Naive thymus-derived CD4-positive, alpha-beta T cell (primary cell): Measurements from ENCODE around the gene BACE2. TPM values are rescaled to one million over a fixed set of nuclear protein-coding genes. Genes with fewer than 3 reads are reported as not detected.

Source experiments
- ATAC-seq: fragments of 150-1000 bp; cut with Tn5 transposase; 2 replicates; pipeline ENCODE4 v1.10.0; 2021; ENCODE audit warnings: mild to moderate bottlenecking, moderate library complexity
- CTCF ChIA-PET: fragments of 350-600 bp; sonication (Branson Sonifier 250); formaldehyde crosslinking; loops from one replicate; lab custom pipeline; 2021; ENCODE audit warnings: antibody characterized with exemption; lab: Charles Lee
- POLR2A ChIA-PET: fragments of 350-600 bp; sonication (Branson Sonifier 250); formaldehyde crosslinking; loops from one replicate; lab custom pipeline; 2021; ENCODE audit warnings: antibody characterized with exemption, inconsistent platforms; lab: Charles Lee
- DNase-seq, 9 donors: peaks; one replicate each; pipeline versions ENCODE4 v3.0.0 to v3.0.0-alpha.2; 2020 to 2022; ENCODE audit warnings: mixed read lengths in 1 of 9
- H3K27ac ChIP-seq: one replicate; pipeline ENCODE4 v1.7.0; 2013; ENCODE audit warnings: mild to moderate bottlenecking, low read depth, low read length, moderate library complexity
- H3K27me3 ChIP-seq, 2 donors: one replicate each; pipeline ENCODE4 v1.7.0; 2013; ENCODE audit warnings: low read length in 2 of 2, mild to moderate bottlenecking in 2 of 2, moderate library complexity in 2 of 2; ENCODE audit not compliant: control insufficient read depth in 2 of 2, insufficient read depth in 2 of 2
- H3K36me3 ChIP-seq, 3 experiments: 1 replicate in 2 of 3; 2 replicates in 1 of 3; pipeline ENCODE4 v1.7.0; 2013; ENCODE audit warnings: low read length in 3 of 3, mild to moderate bottlenecking in 3 of 3, moderate library complexity in 1 of 3; ENCODE audit not compliant: insufficient read depth in 3 of 3, control insufficient read depth in 2 of 3
- H3K4me1 ChIP-seq, 2 donors: one replicate each; pipeline ENCODE4 v1.7.0; 2013; ENCODE audit warnings: low read length in 2 of 2, mild to moderate bottlenecking in 2 of 2, moderate library complexity in 1 of 2; ENCODE audit not compliant: control insufficient read depth in 2 of 2, insufficient read depth in 2 of 2
- H3K4me3 ChIP-seq: 2 replicates; pipeline ENCODE4 v1.7.0; 2013; ENCODE audit warnings: mild to moderate bottlenecking, low read length
- H3K9me3 ChIP-seq, 3 experiments: 1 replicate in 2 of 3; 2 replicates in 1 of 3; pipeline ENCODE4 v1.7.0; 2013; ENCODE audit warnings: low read length in 3 of 3; ENCODE audit not compliant: control insufficient read depth in 2 of 3
- H3K27ac Mint-ChIP-seq, 9 donors: one replicate each; pipeline ENCODE4 v1.8.0; 2020 to 2022; ENCODE audit warnings: mixed read lengths in 9 of 9, mild to moderate bottlenecking in 8 of 9, moderate library complexity in 5 of 9, inconsistent platforms in 2 of 9
- H3K27me3 Mint-ChIP-seq, 5 donors: one replicate each; pipeline ENCODE4 v1.8.0; 2021 to 2022; ENCODE audit warnings: mixed read lengths in 5 of 5, mild to moderate bottlenecking in 1 of 5
- H3K36me3 Mint-ChIP-seq, 5 donors: one replicate each; pipeline ENCODE4 v1.8.0; 2020 to 2022; ENCODE audit warnings: mixed read lengths in 5 of 5, mild to moderate bottlenecking in 3 of 5, inconsistent platforms in 1 of 5
- H3K4me1 Mint-ChIP-seq, 7 donors: one replicate each; pipeline ENCODE4 v1.8.0; 2020 to 2022; ENCODE audit warnings: mixed read lengths in 7 of 7, mild to moderate bottlenecking in 3 of 7, inconsistent platforms in 1 of 7
- H3K4me3 Mint-ChIP-seq, 10 donors: one replicate each; pipeline ENCODE4 v1.8.0; 2020 to 2022; ENCODE audit warnings: mild to moderate bottlenecking in 10 of 10, mixed read lengths in 10 of 10, moderate library complexity in 6 of 10, inconsistent platforms in 2 of 10
- H3K9me3 Mint-ChIP-seq, 11 donors: one replicate each; pipeline ENCODE4 v1.8.0; 2020 to 2022; ENCODE audit warnings: mixed read lengths in 11 of 11, mild to moderate bottlenecking in 4 of 11, inconsistent platforms in 1 of 11, moderate library complexity in 1 of 11
- intact Hi-C, 2 donors: fragments of 100-400 bp; cut with micrococcal nuclease; formaldehyde crosslinking; loops; one replicate each; pipeline ENCODE4 v1.15.1; 2023
- polyA plus RNA-seq, 2 donors: library from polyadenylated mRNA; unstranded; fragments of 300-500 nt; fragmentation: Illumina TruSeq; gene quantifications; one replicate each; pipeline ENCODE4 v1.2.3, GENCODE V29; 2021
- total RNA-seq, 6 experiments: library from RNA in 5 of 6; stranded (reverse) in 5 of 6; gene quantifications; 1 replicate in 5 of 6; 2 replicates in 1 of 6; pipeline ENCODE4 v1.2.3 and lab custom pipeline; 2021 to 2026

BACE2 gene
- total and polyA plus RNA-seq, 7 experiments from 2014 or later, result 0.03 to 3.6 (median 1.1) TPM; not detected in 1

DNA sequence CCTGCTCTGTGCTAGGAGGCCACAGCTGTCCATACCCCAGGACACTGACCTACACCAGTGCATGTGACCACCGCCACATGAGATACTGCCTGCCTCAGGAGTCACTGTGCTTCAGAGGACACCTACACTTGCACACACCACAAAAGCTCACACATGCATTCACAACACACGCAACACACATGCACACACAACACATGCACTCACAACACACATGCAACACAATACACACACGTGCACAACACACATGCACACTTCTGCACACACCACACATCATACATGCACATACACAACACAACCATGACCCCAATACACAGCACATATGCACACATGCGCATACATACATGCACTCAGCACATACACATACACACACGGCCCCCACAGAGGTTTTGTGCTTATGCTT is 28.7 kb upstream of the BACE2 start:
- POLR2A ChIA-PET, result no interaction called here
- no peaks in the 10 kb centered on the region for H3K36me3 Mint-ChIP-seq
- DNase-seq, result no peak
- Histone ChIP-seq H3K27ac (no peak overlapping the region), H3K4me3 (no peak overlapping the region), H3K27me3 (no peaks in the 10 kb centered on the region), H3K9me3 (no peaks in the 10 kb centered on the region), H3K36me3 (no peaks in the 10 kb centered on the region), H3K4me1 (no peaks in the 10 kb centered on the region)
- CTCF ChIA-PET, result no interaction called here
- no peak overlapping the region for H3K4me3 Mint-ChIP-seq
- peaks cover 0 to 32% (median 19%) of the 10 kb centered on the region in 5 donors for H3K27me3 Mint-ChIP-seq
- intact Hi-C loops, result no loop called here
- no peaks in the 10 kb centered on the region for H3K4me1 Mint-ChIP-seq
- no peak for ATAC-seq
- H3K9me3 Mint-ChIP-seq, result no peaks in the 10 kb centered on the region
- no peak overlapping the region for H3K27ac Mint-ChIP-seq

DNA sequence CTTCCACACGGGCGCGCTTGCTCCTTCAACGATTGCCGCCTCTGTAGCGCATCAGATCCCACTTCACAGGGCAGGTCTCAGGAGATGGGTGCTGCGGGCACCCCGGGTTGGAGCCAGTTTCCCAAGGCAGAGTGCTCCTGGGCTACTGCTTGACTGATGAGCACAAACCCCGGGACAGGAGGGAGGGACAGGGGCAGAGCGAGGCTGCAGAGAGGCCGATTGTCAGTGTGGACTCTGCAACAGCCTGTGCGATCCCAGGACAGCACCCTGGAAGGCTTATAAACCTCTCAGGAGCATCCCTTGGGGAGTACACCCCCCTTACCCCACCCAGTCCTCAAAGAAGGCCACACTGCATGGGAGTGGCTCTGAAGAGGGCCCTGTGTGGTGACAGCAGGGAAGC is 28.0 kb upstream of the BACE2 start:
- peaks cover 0 to 31% (median 19%) of the 10 kb centered on the region in 5 donors for H3K27me3 Mint-ChIP-seq
- CTCF ChIA-PET, result no interaction called here
- intact Hi-C loops, result no loop called here
- Histone ChIP-seq H3K36me3 (no peaks in the 10 kb centered on the region), H3K27ac (no peak overlapping the region), H3K27me3 (no peaks in the 10 kb centered on the region), H3K4me3 (no peak overlapping the region), H3K9me3 (no peaks in the 10 kb centered on the region), H3K4me1 (no peaks in the 10 kb centered on the region)
- H3K36me3 Mint-ChIP-seq, result no peaks in the 10 kb centered on the region
- DNase-seq, result no peak
- H3K4me3 Mint-ChIP-seq, result no peak overlapping the region
- ATAC-seq, result no peak
- H3K4me1 Mint-ChIP-seq, result no peaks in the 10 kb centered on the region
- POLR2A ChIA-PET, result no interaction called here
- no peaks in the 10 kb centered on the region for H3K9me3 Mint-ChIP-seq
- H3K27ac Mint-ChIP-seq, result no peak overlapping the region

DNA sequence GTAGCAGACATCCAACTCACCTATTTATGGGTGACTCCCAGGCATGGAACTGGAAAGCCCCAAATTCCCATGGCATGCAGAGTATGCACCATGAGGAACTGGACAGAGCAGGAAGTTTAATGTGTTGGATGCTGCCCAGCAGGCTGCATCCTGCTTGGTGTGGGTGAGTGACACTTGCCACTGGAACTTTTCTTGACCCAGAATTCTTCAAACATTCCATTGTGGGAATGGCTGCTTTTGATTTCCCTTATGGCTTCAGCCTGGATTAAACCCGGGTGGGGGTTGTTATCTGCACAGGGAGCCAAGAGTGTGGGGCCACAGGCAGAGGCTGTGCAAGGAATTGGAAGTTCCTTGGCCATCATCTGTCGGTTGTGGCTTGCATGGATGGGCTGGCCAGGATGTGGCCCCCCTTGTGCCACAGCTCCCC is 26.9 kb upstream of the BACE2 start:
- Mint-ChIP-seq H3K9me3 (no peaks in the 10 kb centered on the region), H3K4me3 (no peak overlapping the region), H3K36me3 (no peaks in the 10 kb centered on the region), H3K27ac (no peak overlapping the region), H3K4me1 (no peaks in the 10 kb centered on the region), H3K27me3 (peaks cover 0 to 31% (median 16%) of the 10 kb centered on the region in 5 donors)
- Histone ChIP-seq H3K4me3 (no peak overlapping the region), H3K36me3 (no peaks in the 10 kb centered on the region), H3K9me3 (no peaks in the 10 kb centered on the region), H3K4me1 (no peaks in the 10 kb centered on the region), H3K27ac (no peak overlapping the region), H3K27me3 (no peaks in the 10 kb centered on the region)
- intact Hi-C loops, result no loop called here
- ChIA-PET CTCF (no interaction called here), POLR2A (no interaction called here)
- DNase-seq (no peak), ATAC-seq (no peak)

DNA sequence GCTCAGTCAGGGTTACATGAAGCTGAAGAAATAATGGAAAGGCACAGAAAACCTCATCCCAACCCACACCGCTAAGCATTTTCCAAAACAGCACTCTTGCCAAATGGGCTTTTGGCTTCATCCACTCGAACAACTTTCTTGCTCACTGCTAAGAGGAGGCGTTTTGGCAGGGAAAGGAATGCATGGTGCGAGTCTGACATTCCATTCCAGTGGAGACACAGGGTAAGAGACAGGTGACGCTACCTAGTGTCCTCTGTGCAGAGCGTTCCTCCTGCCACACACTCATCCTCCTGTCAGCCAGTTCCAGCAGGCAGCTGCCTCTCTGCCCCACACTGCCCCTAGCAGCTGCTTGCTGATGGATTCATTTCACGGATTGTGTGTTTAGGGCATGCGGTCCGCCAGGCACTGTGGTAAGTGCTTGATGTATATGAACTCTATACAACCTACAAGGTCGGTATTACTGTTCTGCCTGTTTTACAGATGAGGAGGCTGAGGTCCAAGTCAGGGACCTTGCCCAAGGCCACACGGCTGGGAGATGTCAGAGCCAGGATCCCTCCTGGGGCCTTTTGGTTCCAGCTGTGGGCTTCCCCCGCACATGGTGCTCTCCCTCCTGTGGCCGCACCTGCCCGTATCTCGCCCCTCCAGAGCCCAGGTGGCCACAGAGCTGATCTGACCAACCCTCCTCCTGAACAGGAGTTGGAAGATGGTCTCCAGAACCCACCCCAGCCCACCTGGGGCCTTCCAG is 25.7 kb upstream of the BACE2 start:
- no peaks in the 10 kb centered on the region for H3K9me3 ChIP-seq
- Mint-ChIP-seq H3K4me1 (no peaks in the 10 kb centered on the region), H3K27me3 (peaks cover 0 to 35% (median 20%) of the 10 kb centered on the region in 5 donors), H3K36me3 (no peaks in the 10 kb centered on the region), H3K9me3 (no peaks in the 10 kb centered on the region), H3K4me3 (no peak overlapping the region), H3K27ac (no peak overlapping the region)
- intact Hi-C loops, result no loop called here
- H3K27me3 ChIP-seq, result no peaks in the 10 kb centered on the region
- H3K27ac ChIP-seq, result no peak overlapping the region
- H3K4me3 ChIP-seq, result no peak overlapping the region
- no peak for DNase-seq
- no peaks in the 10 kb centered on the region for H3K36me3 ChIP-seq
- no peak for ATAC-seq
- ChIA-PET CTCF (no interaction called here), POLR2A (no interaction called here)
- no peaks in the 10 kb centered on the region for H3K4me1 ChIP-seq

DNA sequence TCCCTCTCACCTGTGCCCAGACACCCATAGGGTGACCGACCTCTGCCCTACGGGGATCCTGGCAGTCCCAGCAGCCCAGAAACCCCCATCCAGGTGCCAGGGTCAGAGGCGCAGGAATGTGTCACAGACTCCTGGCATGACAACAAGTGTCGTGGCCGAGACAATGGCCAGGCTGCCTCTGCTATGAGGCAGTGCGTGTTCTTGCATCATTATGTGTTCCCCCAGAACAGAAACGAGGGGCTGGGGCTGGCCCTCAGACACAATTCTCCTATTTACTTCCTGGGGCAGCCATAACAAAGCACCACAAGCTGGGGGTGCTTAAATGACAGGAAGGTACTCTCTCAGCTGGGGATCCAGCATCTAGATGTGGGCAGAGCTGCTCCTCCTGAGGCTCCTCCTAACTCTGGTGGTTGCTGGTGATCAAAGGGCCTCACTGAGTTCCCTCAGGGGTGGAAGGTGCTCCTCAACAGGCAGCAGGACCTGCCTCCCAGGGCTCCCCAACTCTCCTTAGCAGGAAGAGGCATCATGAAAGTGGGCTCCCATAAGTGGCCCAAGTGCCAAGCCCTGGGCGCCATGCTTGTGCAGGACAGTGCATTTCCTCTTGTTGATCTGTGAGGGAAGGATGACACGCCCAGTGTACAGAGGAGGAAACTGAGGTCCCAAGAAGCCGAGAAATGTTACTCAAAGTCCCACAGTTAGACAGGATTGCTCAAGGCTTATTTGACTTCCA is 24.2 kb upstream of the BACE2 start:
- Histone ChIP-seq H3K27me3 (no peaks in the 10 kb centered on the region), H3K4me3 (no peak overlapping the region), H3K9me3 (no peaks in the 10 kb centered on the region), H3K4me1 (no peaks in the 10 kb centered on the region), H3K36me3 (no peaks in the 10 kb centered on the region), H3K27ac (no peak overlapping the region)
- Mint-ChIP-seq H3K4me1 (no peaks in the 10 kb centered on the region), H3K36me3 (no peaks in the 10 kb centered on the region), H3K9me3 (peaks cover 0 to 4% (median 0%) of the 10 kb centered on the region in 11 donors), H3K27ac (no peak overlapping the region), H3K27me3 (peaks cover 0 to 40% (median 18%) of the 10 kb centered on the region in 5 donors), H3K4me3 (no peak overlapping the region)
- intact Hi-C loops, result no loop called here
- ATAC-seq (no peak), DNase-seq (no peak)
- POLR2A ChIA-PET, result no interaction called here
- CTCF ChIA-PET, result no interaction called here

DNA sequence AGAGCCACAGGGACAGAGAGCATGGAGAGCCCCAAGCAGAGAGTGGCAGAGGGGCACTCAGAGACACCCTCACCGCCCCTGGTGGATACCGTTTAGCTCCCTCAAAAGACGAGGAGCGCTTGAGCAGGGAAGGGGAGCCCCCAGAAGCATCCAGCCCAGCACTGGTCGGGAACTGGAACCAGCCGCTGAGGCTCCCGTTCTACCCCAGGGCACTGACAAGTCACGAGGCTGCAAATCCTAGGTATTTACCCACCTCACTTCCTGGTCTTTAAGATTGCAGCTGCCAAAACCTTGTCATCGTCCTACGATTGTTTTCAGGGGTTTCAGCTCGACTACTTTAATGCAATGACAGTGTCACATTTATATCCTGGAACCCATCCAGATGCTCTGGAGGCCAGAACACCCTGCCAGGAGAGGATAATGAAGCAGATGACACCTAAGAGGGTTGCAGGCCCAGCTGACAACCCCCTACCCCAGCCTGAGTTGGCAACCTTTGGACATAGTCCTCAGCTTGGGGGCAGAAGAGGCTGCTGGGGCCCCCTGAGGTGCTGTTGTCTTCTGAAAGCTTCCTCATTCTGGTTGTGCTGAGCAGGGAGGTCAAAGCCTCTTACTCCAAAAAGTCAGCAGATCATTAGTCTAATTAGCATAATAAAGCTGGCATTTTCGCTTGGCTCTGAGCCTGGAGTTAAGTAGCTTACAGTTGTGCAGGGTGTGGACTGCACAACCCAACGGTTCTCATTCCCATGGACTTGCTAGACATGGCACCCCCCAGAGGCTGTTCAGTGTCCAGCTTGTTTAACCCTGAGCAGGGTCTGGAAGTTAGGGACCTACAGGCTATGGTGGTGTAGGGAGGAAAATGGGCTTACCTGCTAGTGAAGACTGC is 20.6 kb upstream of the BACE2 start:
- POLR2A ChIA-PET, result no interaction called here

More for the DNA sequence above, 20.6 kb upstream of the BACE2 start:
- H3K36me3 Mint-ChIP-seq, result no peaks in the 10 kb centered on the region
- H3K9me3 Mint-ChIP-seq, result peaks cover 0 to 11% (median 0%) of the 10 kb centered on the region in 11 donors
- H3K4me3 ChIP-seq, result no peak overlapping the region
- H3K4me1 Mint-ChIP-seq, result no peaks in the 10 kb centered on the region
- H3K36me3 ChIP-seq, result no peaks in the 10 kb centered on the region
- peaks cover 0 to 40% (median 13%) of the 10 kb centered on the region in 5 donors for H3K27me3 Mint-ChIP-seq
- H3K9me3 ChIP-seq, result peaks cover 0 to 5% (median 0%) of the 10 kb centered on the region in 3 experiments
- no peak overlapping the region for H3K27ac Mint-ChIP-seq
- intact Hi-C loops, result no loop called here
- ATAC-seq (no peak), DNase-seq (no peak)
- no peak overlapping the region for H3K27ac ChIP-seq
- CTCF ChIA-PET, result no interaction called here
- H3K27me3 ChIP-seq, result no peaks in the 10 kb centered on the region
- no peaks in the 10 kb centered on the region for H3K4me1 ChIP-seq
- no peak overlapping the region for H3K4me3 Mint-ChIP-seq
